HG03520 (cell line): Measurements from ENCODE around the gene SLC27A2.

ENCODE experiments used
- ATAC-seq: cut with Tn5 transposase; IDR thresholded peaks from one replicate; pipeline ENCODE4 v1.9.1; 2021; ENCODE audit warnings: mild to moderate bottlenecking, moderate library complexity; ENCODE audit not compliant: unreplicated experiment

SLC27A2 gene

DNA sequence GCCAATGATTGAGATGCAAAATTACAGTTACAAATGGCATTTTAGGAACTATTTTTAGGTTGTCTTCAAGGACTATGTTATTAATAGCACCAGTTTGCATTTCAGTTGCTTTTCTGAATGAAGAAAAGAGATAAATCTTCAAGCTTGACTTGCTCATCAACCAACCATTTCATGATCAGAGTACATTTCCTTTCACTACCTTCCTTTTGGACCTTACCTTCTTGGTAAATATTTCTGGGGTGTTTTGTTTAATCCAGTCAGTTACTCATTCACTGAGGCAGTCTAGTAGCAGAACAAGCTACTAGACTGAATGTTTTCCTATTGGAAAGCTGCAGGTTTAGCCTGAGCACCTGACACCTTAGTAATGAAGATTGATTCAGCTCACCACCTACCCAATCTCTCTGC is 8.2 kb downstream of the SLC27A2 start:
- no peak for ATAC-seq

DNA sequence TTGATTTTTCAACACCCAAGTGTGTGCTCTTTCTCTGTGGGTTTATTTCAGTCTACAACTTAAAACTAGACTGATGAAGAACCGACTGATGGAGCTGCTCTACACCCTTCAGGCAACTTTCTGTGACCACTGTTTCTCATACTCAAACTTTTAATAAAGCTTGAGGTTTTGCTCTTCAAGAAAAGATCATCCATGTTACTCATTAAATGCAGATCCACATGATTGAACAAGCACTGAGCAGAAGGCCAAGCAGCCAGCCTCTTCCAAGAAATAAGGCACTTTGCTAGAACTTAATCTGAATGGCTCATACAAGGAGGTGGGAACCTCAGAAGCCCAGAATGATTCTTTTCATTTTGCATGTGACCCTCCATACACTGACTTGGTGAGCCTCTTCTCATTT is 8.7 kb downstream of the SLC27A2 start:
- no peak for ATAC-seq

DNA sequence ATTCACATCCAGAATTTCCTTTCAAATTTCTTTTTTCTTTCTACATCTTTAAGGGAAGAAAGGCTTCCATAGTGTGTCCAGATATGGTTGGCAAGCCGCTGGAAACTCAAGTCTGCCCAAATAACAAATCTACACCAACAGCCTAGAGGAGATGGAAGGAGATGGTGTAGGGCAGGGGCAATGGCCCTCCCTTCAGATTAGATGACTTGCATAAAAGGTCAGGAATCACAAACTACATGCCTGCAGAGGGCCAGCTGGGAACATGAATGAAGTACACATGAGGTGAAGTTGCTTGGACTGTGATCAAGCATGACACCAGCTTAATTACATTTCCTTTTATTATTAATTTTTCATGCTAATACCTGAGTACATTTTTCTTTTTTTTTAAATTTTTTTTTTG is 10.2 kb downstream of the SLC27A2 start:
- no peak for ATAC-seq

DNA sequence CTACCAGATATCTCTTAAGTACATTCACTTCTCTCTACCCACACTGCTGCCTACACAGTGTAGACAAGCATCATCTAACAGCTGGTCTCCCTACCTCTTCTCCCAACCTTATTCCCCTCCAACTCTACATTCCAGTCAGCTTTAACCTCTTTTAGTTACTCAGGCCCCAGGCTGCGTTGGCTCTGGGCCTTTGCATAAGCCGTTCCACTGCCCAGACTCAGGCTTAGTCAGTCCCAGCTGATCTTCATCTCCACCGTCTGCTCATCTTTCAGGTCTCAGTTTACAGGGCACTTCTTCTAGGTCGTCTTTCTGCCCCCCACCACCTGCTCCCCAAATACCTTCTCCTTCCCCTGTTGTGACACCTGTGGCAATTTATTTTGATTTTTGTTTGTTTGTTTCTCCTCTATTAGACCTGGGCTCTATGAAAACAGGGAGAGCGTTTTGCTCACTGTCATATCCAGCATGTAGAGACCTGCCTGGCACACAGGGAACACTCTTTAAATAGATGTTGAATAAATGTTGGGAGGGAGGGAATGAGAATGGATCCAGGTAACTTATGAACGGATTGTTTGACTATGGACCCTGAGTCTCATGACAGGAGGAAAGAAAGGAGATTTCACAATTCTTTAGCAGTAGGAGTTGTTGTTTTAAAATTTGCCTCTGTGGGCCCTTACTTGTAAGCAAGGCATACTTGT is 11.1 kb downstream of the SLC27A2 start:
- no peak for ATAC-seq

DNA sequence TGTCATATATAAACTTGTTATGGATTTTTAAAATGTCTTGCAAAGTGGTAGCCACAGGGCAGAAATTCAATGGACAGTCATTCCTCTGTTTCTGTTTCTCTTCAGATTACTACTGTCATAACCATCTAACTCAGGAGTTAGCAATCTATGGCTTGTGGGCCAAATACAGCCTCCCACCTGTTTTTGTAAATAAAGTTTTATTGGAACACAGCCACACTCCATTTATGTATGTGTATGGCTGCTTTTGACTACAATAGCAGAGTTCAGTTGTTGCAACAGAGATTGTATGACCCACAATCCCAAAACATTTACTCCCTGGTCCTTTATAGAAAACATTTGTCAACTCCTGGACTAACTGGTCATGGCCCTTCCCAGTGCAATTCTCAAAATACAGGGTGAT is 20.0 kb downstream of the SLC27A2 start:
- no peak for ATAC-seq

DNA sequence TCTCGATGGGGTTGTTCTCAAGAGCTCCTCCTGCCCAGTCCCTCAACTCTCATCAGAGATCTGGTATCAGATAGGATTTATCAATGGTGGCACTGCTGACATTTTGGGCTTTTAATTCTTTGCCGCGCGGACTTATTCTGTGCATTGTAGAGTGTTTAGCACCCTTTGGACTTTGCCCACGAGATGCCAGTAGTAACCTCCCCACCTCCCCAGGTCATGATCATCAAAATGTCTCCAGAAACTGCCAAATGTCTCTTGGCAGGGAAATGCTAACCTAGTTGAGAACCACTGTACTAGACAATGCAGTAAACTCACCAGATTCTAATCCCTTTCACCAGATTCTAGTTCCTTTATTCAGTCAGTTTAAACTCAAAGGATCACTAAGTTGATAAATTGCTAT is 24.0 kb downstream of the SLC27A2 start:
- ATAC-seq: no peak

DNA sequence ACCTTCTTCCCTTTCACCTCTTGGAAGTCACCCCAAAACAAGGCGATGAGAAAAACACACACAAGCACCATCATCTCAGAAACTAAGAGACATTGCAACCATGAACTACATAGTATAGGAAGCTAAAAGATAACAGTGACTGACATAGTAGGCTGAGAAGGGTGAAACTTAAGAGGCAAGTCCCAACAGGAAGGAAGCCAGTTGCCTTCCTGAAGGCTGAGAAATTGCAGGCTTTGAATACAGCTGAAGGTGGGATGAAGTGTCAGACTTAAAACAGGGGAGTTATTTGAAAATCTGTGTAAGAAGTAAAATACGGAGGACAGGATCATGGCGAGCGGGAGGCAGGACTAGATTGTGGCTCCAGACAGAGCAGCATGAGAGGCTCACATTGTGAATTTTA is 27.8 kb downstream of the SLC27A2 start:
- ATAC-seq: no peak

DNA sequence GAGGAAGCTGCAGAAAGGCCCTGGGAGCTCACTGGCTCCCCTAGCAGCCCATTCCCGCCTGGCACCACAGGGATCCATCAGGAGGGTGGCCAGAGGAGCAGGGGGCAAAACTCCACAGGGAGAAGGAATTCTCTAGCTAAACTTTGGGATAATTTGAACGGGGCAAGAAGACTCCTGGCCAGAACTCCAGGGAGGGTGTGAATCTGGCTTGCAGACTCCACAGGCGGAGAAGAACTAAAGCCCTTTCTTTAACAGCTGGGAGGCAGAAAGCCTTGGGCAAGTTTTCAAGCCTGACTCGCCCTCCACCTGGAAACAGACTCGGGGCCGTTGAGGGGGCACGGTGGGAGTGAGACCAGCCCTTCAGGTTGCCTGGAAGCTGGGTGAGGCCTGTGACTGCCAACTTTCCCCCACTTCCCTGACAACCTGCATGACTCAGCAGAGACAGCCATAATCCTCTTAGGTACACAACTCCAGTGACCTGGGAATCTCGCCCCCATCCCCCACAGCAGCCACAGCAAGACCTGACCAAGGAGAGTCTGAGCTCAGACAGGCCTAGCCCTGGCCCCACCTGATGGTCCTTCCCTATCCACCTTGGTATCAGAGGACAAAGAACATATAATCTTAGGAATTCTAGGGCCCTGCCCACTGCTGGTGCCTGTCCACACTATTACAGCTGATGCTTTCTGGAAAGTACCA is 28.6 kb downstream of the SLC27A2 start:
- ATAC-seq: no peak

DNA sequence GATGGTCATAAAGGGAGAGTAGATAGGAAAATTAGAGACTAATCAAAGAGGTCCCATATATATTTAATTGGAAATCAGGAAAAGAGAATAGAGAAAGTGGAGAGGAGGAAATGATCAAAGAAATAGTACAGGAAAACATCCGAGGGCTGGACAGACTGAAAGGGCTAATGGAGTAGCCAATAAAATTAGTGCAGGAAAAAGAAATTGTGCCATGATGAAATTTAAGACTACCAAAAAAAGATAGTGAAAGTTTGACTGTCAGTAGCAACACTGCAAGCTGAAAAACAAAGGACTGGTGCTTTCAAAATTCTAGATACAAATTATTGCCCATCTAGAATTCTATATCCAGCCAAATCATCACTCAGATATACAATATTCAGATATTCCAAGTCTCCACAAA is 36.3 kb downstream of the SLC27A2 start:
- no peak for ATAC-seq

DNA sequence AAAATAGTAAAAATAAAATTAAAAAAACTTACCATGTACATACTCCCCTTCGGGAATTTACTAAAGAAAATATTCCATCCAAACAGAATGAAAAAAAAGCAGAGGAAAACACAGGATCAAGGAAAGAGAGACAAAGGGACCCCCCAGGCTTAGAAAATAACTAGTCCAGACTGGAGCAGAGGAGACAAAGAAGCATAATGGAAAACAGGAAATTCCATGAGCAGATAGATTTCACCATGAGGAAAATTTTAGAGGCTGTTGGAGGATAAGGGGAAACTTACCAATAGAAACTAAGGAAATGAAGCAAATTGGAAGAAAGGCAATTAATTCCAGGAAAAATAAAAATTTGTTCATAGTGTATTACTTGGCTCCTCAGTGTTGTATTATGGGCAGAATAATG is 36.7 kb downstream of the SLC27A2 start:
- ATAC-seq: no peak

DNA sequence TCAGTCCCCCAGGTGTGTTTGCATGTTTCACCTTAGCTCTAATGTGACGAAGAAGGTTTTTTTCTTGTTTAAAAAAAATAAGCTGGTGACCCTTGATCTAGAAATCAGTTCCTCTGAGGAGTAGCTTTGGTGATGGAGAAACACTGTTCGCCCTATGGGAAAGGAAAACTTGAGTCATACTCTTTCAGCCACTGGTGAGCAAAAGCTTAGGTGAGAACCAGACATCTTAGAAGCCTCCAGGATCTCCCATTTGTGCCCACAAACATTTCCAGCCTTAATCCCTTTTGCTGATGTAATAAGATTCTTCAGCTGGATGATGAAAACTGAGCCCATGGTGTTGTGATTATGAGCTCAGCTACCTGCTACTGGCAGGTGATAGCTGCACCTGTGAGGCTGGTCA is 37.8 kb downstream of the SLC27A2 start:
- no peak for ATAC-seq

DNA sequence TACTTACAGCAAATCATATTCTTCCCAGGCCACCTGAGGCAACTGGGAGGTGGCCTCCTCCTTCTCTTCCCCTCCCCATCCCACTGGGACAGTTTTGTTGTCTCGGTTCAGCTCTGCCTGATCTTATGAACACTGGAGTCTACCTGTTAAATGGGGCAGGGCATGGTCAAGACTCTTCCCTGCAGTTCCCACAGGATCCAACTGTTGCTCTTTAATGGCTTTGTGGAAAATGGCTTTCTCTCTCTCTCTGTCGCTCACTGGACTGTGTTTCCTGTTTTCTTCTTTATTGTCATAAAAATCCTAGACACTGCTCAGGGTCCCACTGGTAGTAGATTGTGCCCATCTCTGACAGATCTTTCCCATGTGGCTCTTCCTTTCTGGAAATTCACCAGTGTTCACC is 40.2 kb downstream of the SLC27A2 start:
- ATAC-seq: no peak

DNA sequence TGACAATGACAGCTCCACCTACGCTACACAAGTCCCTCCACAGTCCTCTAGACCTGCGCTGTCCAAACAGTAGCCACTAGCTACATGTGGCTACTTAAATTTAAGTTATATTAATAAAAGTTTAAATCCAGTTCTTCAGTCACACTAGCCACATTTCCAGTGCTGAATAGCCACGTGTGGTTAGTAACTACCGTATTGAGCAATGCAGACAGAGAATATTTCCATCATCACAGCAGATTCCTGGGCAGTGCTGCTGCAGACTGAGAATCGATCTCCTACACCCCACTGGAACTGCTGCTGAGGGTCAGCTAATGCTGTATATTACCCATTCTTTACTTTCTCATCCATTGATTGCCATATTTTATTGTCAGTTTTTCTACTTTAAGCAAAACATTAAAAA is 42.6 kb downstream of the SLC27A2 start:
- ATAC-seq: no peak

DNA sequence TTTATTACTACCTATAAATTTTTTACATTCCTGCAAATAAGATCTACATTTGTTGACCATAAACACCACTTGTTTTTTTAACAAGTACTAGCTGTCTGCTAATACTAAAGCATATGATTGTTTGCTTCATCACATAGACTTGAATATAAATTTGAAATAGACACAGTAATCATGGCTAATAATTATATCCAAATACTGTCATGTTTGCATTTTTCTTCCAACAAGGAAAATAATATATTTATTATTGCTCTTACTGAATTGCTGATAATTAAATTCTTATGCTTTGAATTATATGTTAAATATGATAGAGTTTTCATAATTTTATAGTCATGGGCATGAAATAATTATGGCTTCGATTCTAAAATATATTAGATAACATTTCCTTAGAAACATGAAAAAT is 43.1 kb downstream of the SLC27A2 start:
- no peak for ATAC-seq

DNA sequence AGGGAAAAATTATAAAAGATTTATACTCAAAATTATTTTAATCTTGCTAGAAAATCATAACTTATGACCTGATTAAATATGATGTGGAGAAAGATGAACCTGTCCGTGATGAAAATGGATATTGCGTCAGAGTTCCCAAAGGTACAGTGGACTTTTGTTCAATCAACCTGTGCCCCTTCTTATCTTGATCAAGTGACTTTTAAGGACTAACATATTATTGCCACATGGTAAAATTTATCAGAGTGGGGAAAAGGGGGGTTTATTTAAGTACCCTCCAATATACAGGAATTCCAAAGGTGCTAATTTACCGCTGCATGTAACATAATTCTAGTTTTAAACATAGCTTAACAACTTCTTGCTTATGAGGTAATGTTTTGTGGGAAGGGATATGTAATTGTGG is 43.9 kb downstream of the SLC27A2 start:
- ATAC-seq: no peak

DNA sequence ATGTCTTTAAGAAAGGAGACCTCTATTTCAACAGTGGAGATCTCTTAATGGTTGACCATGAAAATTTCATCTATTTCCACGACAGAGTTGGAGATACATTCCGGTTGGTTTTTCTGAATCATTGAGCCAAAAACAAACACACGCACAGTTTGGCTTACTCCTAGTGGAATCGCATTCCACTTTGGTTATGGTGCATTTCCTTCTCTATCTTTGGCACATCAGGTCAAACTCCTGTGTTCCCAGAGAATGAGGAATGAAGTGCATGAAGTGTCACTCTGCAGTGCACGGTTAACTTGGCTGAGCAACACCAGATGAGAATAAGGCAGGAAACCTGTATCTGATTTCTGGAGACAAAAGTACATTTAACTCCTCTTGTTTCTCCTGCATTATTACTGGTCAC is 45.1 kb downstream of the SLC27A2 start:
- no peak for ATAC-seq

DNA sequence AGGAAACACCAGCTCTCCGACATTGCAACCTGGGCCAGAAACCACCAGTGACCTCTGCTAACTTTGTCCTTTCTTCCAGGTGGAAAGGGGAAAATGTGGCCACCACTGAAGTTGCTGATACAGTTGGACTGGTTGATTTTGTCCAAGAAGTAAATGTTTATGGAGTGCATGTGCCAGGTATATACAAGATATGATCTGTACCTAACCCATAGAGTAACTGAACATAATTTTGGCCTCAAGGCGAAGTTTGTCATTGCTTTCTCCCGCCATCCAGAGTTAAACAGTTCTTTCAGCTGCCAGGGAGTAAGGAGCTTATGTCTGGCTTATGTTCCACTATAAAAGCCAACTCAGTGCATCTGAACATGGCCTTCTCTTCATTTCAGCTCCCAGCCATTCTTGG is 46.9 kb downstream of the SLC27A2 start:
- no peak for ATAC-seq

DNA sequence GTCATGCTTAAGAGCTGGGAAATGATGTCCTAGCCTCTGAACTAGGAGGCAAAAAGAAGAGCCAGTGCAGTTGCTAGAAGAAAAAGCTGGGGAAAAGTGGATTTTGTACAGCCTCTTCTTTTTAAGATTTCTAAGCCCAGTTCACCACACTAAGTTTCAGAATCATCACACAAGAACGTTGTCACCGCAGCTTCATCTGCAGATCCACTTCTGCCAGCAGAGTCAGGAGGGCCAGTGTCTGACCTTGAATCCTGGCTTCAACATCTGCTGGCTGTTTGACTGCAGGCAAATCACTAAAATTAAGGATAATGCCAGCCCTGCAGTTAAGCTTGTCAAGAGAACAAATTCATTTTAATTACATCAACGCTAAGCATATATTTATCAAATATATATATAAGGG is 47.3 kb downstream of the SLC27A2 start:
- no peak for ATAC-seq

DNA sequence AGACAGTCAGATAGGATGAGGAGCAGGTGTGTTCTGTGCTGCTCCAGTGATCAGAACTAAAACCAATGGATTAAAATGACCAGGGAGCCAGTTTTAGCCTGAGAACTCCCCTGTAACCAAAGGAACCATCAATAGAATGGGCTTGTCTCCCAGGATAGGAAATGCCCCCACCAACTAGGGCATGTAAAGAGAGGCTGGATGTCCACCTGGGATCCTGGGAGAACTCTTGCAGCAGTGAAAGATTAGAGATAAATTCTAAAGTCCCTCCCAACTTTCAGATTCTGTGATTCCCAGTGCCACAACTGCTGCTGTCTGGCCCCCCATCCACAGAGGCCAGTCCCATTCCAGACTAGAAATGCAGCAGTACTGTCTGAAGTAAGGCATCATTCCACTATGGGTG is 49.8 kb downstream of the SLC27A2 start:
- ATAC-seq: no peak

DNA sequence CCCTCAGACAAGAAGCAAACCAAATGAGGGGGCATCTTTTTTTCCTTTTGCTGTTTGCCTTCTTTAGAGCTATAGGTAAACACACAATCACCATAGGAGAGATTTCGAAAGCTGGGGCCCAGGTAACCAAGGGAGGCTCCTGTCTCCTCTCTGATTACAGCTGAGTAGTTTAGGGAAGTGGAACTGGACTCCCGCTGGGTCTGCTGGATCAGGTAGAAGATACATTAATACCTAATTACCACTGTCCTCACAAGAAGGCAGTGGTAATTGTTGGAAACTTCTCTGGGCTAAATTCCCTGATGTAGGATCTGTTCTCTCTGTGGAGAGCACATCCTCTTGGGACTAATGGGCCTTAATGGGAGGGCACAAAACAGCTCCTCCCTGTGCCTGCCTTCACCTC is 50.8 kb downstream of the SLC27A2 start:
- no peak for ATAC-seq

DNA sequence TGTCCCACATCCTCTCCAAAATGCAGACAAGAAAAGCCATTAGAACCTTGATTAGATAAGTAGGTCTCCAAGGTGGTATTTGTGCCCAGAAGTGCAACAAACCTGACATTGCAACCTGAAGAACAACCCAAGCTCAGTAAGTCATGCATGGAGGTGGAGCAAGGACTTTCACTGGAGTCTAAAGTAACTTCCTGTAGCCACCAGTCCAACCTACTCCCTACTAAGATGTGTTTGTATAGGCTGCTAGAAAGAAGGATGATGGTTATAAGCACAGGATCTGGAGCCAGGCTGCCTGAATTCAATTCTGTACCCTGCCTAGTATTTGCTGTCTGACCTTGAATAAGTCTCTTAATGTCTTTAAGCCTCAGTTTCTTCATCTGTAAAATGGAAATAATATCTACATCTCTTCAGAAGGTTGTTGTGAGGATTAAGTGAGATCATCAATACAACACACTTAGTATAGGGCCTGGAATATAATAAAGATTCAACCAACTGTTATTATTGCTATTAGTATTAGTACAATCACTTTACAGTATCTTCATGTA is 51.3 kb downstream of the SLC27A2 start:
- ATAC-seq: no peak

DNA sequence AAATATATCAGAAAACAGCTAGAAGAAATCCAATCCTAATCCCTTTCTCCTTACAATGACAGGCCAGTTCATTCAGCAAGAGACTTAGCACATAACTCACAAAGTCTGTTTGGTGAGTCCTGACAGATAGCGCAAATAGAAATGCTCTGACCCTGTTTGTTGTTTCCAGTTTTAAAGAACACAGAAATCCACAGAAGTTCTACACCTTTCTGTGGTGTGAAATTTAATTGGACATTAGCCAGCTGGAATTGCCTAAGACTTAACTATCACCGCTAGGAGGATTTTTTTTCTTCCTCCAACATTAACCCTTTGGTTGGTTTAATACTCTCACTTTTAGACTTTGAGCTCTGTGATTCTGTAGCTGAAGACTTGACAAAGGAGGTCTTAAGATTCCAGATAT is 52.8 kb downstream of the SLC27A2 start:
- no peak for ATAC-seq

DNA sequence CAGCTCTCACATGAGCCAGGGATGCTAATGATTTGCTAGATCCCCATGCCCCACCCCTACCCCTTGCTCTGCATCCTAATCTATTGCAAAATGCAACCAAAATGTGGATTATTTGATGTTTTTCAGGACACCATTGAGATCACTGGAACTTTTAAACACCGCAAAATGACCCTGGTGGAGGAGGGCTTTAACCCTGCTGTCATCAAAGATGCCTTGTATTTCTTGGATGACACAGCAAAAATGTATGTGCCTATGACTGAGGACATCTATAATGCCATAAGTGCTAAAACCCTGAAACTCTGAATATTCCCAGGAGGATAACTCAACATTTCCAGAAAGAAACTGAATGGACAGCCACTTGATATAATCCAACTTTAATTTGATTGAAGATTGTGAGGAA is 53.8 kb downstream of the SLC27A2 start:
- no peak for ATAC-seq
